ENCODE measurements around the gene MAPKAPK2.

GRCh38 chr1:206713070-206713469 lies 28.4 kb downstream of the MAPKAPK2 start:
- no peak for TF ChIP-seq CTCF (IDR thresholded peaks at IDR 0.05)
- no peak for TF ChIP-seq EP300 (IDR thresholded peaks at IDR 0.05)
- TF ChIP-seq POLR2A (IDR thresholded peaks at IDR 0.05): no peak

All from upper lobe of left lung (tissue), 4 donors.